ENCODE results near the gene HOXB3.

Gene HOXB3

GRCh38 chr17:48553826-48554225, 36.2 kb downstream of the HOXB3 start:
- DNase-seq: no peak

GRCh38 chr17:48553190-48553547, 36.9 kb downstream of the HOXB3 start:
- no peak for DNase-seq

- DNase-seq: no peak
Observed at GRCh38 chr17:48552466-48553189, 37.4 kb downstream of the HOXB3 start.

- DNase-seq: no peak
Observed at GRCh38 chr17:48551596-48552465, 38.2 kb downstream of the HOXB3 start.

- no peak for DNase-seq
Observed at GRCh38 chr17:48551214-48551555, 38.9 kb downstream of the HOXB3 start.

GRCh38 chr17:48550502-48551213, 39.4 kb downstream of the HOXB3 start:
- no peak for DNase-seq

- no peak for DNase-seq
Observed at GRCh38 chr17:48549914-48550501, 40.0 kb downstream of the HOXB3 start.

GRCh38 chr17:48549281-48549630, 40.8 kb downstream of the HOXB3 start:
- no peak for DNase-seq

GRCh38 chr17:48548523-48549280, 41.3 kb downstream of the HOXB3 start:
- DNase-seq: no peak

GRCh38 chr17:48547808-48548522, 42.1 kb downstream of the HOXB3 start:
- no peak for DNase-seq

- DNase-seq: no peak
Observed at GRCh38 chr17:48546924-48547807, 42.9 kb downstream of the HOXB3 start.

GRCh38 chr17:48546137-48546923, 43.7 kb downstream of the HOXB3 start:
- no peak for DNase-seq

GRCh38 chr17:48545539-48545938, 44.5 kb downstream of the HOXB3 start:
- no peak for DNase-seq

- no peak for DNase-seq
Observed at GRCh38 chr17:48545022-48545375, 45.0 kb downstream of the HOXB3 start, which contains the start of gene HOXB2. Gene HOXB2 (minus strand): TSS chr17:48545109. CDS start chr17:48544911, 198 bp downstream.

- peak; percentile 50 for DNase-seq
Observed at GRCh38 chr17:48544349-48545021, 45.6 kb downstream of the HOXB3 start.

- DNase-seq: peak; percentile 56
Observed at GRCh38 chr17:48543854-48544348, 46.1 kb downstream of the HOXB3 start.

GRCh38 chr17:48543107-48543853, 46.8 kb downstream of the HOXB3 start:
- DNase-seq: peak; percentile 68

- DNase-seq: no peak
Observed at GRCh38 chr17:48542698-48543106, 47.3 kb downstream of the HOXB3 start.
